ENCODE results near the gene KCNA2.

KCNA2 gene

DNA sequence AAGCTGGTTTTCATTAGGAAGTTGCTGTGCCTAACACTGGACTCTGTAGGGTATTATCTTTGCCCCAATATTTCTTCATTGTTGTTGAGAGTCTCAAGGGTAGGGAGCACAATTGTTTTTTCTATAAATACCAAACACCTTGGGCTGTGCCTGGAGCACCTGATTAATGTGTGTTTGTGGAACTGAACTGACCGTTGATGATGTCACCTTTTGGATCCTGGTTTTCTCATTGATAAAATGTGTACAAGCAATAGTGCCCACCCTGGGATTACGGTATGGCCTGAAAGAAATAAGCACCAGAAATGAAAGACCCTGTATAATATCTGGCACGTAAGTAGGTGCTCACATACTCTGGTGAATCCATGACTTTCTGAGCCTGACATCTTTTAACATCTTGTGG, 39.3 kb downstream of the KCNA2 start:
- no peak for DNase-seq (ENCODE audit: low read depth)

DNA sequence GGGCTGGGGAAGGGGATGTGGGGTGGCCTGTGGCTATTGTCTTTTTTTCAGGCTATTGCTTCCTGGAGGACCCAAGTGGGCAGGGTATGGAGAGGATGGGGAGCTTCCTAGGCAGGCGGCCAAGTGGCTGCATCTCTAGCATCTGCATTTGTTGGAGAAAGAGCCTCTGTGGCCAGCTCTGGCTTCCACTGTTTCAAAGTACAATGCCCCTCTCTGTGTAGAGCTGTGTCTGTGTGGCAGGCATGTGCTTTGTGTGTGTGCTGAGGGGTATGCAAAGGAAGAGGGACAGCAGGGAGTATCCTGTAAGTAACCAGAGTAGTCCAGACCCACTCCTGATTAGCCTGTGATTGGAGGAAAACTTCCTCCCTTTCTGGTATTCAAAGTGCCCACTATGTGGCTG, 40.6 kb downstream of the KCNA2 start:
- DNase-seq (ENCODE audit: low read depth): no peak

DNA sequence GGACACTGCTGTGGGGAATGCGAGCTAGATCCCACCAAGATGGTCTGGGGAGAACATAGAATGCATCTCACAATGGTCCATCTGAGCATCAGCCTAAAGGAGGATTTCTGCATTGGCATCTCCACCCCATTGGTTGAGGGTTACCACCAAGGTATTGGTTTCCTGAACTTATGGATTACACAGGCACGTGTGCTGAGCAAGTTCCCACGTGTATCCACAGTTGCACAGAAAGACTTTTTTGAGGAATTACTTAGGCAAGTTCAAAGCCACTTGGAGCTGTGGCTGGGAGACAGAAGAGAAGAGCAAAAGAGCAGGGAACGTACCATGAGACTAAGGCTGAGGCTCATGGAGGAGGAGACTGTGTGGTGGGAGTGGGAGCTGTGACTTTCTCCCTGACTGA, 43.1 kb downstream of the KCNA2 start:
- no peak for DNase-seq (ENCODE audit: low read depth)

DNA sequence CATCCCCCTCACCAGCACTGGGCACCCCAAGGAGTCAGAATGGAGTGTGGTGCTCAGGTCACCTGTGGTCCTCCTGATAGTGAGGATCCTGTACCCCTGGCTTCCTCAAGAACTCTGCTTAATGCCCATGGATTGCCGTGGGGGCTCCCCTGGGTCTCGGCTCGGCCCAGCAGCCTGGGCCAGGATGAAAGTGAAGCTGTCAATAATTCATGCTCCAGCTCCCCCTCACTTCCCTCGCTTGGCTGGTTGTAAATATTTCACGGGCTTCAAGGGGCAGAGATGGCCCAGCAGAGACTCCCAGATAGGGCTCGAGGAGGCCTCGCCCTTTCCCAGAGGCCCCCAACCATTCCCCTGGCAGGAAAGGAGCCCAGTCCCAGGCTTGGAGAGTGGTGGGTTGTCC, 44.6 kb downstream of the KCNA2 start:
- DNase-seq (ENCODE audit: low read depth): no peak

DNA sequence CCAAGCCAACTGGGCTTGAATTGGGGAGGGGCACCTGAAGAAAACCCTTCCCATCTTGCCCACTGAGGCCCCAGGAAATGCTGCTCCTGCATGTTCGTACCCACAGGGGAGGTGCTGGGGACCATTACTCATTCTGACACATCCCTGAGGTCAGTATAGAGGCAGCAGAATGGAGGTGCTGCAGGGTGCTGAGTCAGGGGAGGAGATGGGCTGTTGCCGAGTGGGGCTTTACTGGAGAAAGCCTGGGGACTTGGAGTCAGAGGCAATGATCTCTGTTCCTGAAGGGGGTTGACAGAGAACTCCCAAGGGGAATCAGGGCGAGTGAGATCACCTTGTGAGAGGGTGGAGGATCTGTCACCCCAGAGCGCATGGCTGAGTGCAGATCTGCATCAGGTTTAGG, 47.0 kb downstream of the KCNA2 start:
- DNase-seq (ENCODE audit: low read depth): no peak

DNA sequence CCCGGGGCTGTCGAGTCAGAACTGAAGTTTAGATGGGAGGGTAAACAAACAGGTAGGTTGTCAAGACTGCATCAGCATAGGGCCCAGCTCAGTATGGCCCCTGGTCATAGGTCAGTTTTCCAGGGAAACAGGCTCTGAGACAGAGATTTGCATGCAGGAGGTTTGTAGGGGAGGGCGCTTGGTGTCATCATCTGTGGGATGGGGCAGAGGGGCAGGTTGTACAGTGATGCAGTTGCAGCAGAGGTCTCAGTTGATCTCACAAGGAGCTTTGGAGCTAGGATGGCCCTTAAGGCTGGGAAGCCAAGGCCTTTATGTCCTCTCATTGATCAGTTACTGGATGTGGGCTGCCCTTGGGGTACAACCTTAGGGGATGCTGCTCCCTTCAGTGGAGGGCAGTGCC, 48.7 kb downstream of the KCNA2 start:
- no peak for DNase-seq (ENCODE audit: low read depth)

DNA sequence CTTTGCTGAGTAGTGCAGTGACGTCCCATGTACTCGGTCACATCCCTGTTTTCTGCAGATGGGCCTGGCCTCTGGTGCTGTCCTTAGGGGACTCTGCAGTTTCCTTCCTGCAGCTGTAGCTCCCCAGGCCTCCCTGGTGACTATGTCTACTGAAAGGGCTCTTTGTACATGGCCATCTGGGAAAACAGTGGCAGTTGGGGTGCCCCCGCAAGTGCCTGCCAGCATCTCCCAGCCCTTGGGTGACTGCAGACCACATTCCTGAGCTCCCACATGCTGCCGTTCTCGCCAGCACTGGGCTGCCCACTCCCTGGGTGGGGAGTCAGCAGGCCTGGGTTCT, 49.7 kb downstream of the KCNA2 start:
- DNase-seq (ENCODE audit: low read depth): no peak

DNA sequence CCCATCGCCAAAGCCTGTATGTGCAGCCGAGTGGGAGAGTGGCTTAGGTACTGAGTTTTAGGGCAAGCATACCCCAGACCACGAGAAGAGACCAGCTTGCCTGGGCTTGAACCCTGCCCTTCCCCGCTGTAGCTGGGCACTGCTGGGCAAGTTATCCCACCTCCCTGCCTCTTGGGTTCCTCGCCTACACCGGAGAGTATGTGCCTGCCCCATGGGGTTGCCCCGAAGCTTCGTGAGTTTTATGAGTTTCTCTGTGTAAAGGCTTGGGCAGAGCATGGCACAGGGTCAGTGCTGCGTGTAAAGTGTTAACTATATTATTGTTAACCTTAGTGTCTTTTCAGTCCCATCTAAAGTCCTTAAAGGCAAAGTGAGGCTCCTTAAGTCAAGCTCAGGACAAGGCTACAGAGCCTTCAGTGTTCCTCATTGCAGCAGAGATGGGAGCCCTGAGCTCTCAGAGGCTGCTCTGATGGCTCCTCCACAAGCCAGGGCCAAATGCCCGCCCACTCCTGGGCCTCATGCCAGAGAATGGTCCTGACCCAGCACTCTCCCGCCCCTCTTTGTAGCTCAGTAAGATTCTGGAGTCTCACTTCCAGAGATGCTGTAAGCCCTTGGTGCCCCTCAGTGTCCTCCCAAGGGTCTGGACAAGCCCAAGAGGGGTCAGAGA, 50.2 kb downstream of the KCNA2 start:
- no peak for DNase-seq (ENCODE audit: low read depth)

DNA sequence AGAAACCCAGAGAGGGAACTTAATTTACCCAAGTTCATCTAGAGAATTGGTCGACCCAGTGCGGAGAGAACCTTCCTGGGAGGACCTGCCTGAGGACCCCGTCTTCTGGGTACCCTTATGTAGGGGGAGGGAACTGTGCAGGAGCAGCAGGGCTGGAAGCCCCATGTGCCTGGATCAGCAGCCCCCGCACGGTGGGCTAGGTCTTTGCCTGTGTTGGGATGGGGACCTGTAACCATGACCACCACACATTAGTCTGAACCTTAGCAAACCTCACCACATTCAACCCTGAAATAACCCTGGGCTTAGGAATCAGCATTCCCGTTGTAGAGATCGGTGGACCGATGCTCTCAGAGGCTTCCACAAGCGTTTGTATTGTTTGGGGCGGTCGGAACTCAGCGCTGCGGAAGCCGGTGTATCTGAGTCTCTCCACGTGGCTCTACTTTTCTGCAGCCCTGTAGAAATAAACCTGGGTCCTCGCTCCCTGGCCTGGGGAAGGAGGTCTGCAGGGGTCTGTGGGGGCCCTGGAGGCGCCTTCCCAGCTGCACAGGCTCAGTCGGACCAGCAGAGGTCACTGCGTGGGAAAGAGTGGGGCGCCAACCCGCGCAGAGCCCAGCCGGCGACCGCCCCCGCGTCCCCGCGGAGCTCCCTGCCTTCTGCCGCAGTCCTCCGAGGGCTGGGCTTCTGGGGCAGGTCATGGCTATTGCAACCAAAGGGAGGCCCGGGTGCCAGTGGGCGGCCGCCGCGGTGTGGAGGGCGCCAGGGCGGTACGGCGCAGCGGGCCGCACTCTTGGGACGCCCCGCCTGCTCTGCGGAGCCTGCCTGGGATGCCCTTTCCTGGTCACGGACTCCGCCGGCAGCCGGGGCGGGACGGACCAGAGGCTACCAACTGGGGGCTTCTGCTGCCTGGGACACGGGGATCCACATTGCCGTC, 51.0 kb downstream of the KCNA2 start:
- no peak for DNase-seq (ENCODE audit: low read depth)

DNA sequence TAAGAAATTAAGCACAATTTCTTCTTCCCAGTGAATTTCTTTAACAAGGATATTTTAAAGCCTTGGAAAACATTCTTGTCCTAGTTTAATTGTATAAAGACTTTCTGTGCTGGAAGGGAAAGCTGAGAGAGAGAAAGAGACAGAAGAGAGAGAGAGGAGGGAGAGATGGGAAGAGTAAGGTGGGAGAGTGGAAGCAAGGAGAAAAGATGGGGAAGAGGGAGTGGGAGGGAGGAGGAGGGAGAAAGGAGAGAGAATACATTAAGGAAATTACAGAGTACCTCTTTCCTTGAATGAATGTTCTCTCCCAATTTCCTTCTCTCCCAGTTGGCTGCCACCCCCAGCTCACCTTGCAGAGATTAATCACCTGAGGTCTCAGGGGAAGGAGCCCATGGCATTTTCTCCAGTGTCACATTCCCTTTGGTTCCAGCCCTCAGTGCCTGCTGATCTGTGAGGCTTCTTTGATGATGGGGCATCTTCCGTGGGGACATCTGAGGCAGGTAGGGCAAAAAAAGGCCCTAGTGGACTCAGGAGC, 54.8 kb downstream of the KCNA2 start:
- DNase-seq (ENCODE audit: low read depth): no peak

DNA sequence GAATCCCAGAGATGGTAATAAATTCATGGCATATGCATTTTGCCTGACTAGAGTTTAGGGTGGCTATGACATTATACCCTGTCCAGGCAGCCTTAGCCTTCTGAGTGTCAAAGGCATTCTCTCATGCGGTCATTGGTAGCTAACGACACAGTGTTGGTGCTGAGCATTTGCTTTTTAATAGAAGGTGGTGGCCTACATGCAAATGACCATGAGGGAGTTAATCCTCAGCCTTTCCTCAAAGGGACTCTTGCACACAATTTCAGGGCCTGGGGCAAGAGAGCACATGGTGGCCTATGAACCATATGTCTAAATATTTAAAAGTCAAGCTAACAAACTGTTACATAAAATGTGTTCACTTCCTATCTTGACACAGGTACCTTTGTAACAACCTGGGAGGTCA, 56.3 kb downstream of the KCNA2 start:
- no peak for DNase-seq (ENCODE audit: low read depth)

DNA sequence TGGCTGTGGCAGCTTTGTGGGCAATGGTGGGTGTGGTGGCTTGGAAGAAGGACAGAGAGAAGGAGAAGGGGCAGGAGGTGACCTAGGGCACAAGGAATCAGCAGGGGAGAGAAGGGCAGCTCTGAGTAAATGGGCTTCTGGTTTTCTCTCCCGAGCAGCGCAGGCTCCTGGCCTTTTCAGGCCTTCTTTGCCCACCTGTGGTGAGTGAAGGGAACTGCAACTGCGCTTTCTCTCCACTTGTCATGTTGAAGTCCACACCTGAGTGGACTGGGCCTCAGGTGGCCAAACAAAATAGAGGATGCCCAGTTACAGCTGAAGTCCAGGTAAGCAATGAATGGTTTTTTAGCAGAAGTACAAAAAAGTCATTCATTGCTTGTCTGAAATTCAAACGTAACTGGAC, 57.8 kb downstream of the KCNA2 start:
- no peak for DNase-seq (ENCODE audit: low read depth)

DNA sequence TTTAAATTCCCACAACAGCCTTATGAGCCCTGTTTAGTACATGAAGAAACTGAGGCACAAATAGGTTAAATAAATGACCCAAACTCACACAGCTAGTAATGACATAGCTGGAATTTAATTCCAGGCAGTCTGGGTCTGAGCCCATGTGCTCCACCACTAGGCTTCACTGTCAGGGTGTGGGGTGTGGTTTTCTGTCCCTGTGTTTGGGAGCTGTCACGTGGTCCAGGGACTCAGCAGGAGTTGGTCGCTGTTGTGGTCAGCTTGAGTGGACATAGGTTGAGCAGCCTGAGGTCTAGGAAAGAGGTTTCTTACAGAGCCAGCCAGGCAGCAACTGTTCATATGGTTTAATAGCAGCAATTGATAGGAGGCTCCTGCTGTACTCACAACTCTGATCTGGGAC, 59.1 kb downstream of the KCNA2 start:
- DNase-seq (ENCODE audit: low read depth): no peak

DNA sequence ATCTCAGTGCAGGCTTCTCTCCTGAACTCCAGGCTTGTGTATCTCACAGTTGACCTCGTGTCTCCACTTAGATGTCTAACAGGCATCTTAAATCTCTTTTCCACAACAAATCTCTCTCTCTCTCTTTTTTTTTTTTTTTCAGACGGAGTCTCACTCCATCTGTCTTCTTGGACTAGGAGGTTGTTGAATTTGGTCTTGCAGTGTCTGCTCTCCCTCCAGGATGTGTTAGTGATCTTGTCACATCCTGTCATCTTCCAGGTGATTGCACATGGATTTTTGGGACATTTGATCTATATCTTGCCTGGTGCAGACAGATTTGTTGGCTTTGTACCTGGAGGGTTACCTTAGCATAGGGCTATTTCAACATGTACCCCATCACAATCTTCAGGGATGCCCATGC, 60.7 kb downstream of the KCNA2 start:
- no peak for DNase-seq (ENCODE audit: low read depth)

DNA sequence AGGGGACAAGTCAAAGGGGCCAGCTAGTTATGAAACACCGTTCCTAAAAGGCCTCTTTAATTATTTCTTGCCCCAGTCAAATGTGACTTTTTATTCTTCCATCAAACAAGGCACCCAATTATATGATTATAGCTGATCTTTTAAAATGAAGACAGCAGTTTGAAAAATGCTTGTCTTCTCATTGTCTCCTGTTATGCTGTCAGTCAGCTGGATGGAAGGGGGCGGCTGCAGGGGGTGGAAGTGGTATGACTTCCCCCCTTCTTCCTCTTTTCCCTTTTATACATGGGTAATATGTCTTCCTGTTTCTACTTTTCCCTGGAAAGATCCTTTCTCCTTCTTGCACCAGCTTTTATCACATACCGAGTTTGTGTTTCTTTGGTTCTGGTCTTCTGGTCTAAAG, 61.4 kb downstream of the KCNA2 start:
- no peak for DNase-seq (ENCODE audit: low read depth)

Measured in CMK (cell line).